ENCODE data around the gene WDR93. TPM values are rescaled to one million over a fixed set of nuclear protein-coding genes. Genes with fewer than 3 reads are reported as not detected.

The WDR93 gene
- total RNA-seq, 4 donors from 2014 or later, result not detected

- peaks cover 0 to 27% (median 20%) of the 10 kb centered on the region in 4 donors for H3K4me1 ChIP-seq
- peak overlapping the region; percentile 53 to 78 (median 68) for H3K27ac ChIP-seq
- in situ Hi-C loops (cut with MboI; ENCODE audit: low pct_ligation_motif_present in 1 of 4, low pct_unique_long_range_greater_than_20kb in 1 of 4, low sequenced_read_pairs in 3 of 4), result loop anchor here in 3 of 4 donors (5.0 to 25.0 kb wide), 2 partner anchors 112 to 327 kb away; no protein-coding TSS in a partner anchor
- H3K9me3 ChIP-seq, result no peaks in the 10 kb centered on the region
- WGBS, 2 donors (ENCODE audit: low coverage in 1 of 2), result 20 to 40% methylated on average over 5 to 15 of the region's 16 CpGs
- peak; percentile 94 to 97 (median 95) for TF ChIP-seq CTCF (IDR thresholded peaks at IDR 0.05)
- TF ChIP-seq EP300 (IDR thresholded peaks at IDR 0.05; ENCODE audit: low read depth), result no peak
- H3K4me3 ChIP-seq, result no peak overlapping the region
- intact Hi-C loops (cut with DNase I; ENCODE audit: low total_unique reads), result loop anchor here (2.0 kb wide), 1 partner anchor 114 kb away; no protein-coding TSS in a partner anchor
- no peaks in the 10 kb centered on the region for H3K27me3 ChIP-seq
- no peaks in the 10 kb centered on the region for H3K36me3 ChIP-seq
- DNase-seq, result peak; percentile 90
These were observed 69.8 kb downstream of the WDR93 start for GRCh38 chr15:89760303-89761008.

GRCh38 chr15:89761009-89761831 is 70.6 kb downstream of the WDR93 start:
- H3K4me3 ChIP-seq, result no peak overlapping the region
- H3K4me1 ChIP-seq, result peaks cover 0 to 27% (median 20%) of the 10 kb centered on the region in 4 donors
- 54 to 57% methylated on average over 7 to 18 of the region's 18 CpGs for WGBS, 2 donors (ENCODE audit: low coverage in 1 of 2)
- peak; percentile 63 for DNase-seq
- H3K27me3 ChIP-seq, result no peaks in the 10 kb centered on the region
- intact Hi-C loops (cut with DNase I; ENCODE audit: low total_unique reads) (loop anchor here (2.0 kb wide), 1 partner anchor 114 kb away; no protein-coding TSS in a partner anchor), in situ Hi-C loops (cut with MboI; ENCODE audit: low pct_ligation_motif_present in 1 of 4, low pct_unique_long_range_greater_than_20kb in 1 of 4, low sequenced_read_pairs in 3 of 4) (loop anchor here in 3 of 4 donors (5.0 to 25.0 kb wide), 2 partner anchors 111 to 326 kb away; no protein-coding TSS in a partner anchor)
- peak overlapping the region; percentile 53 to 78 (median 68) for H3K27ac ChIP-seq
- H3K9me3 ChIP-seq, result no peaks in the 10 kb centered on the region
- no peaks in the 10 kb centered on the region for H3K36me3 ChIP-seq
- TF ChIP-seq CTCF (IDR thresholded peaks at IDR 0.05) (peak in 2 of 5 experiments; percentile 5 to 9), EP300 (IDR thresholded peaks at IDR 0.05; ENCODE audit: low read depth) (no peak)

- Histone ChIP-seq H3K4me1 (peaks cover 0 to 27% (median 20%) of the 10 kb centered on the region in 4 donors), H3K27me3 (no peaks in the 10 kb centered on the region), H3K4me3 (no peak overlapping the region), H3K27ac (peak overlapping the region; percentile 53 to 78 (median 68)), H3K9me3 (no peaks in the 10 kb centered on the region), H3K36me3 (no peaks in the 10 kb centered on the region)
- in situ Hi-C loops (cut with MboI; ENCODE audit: low pct_ligation_motif_present in 1 of 4, low pct_unique_long_range_greater_than_20kb in 1 of 4, low sequenced_read_pairs in 3 of 4), result loop anchor here in 3 of 4 donors (5.0 to 25.0 kb wide), 2 partner anchors 110 to 325 kb away; no protein-coding TSS in a partner anchor
- 63% methylated on average over 5 of the region's 5 CpGs; no CpG with 5 or more reads in 1 of the 2 donors for WGBS, 2 donors (ENCODE audit: low coverage in 1 of 2)
- no peak for TF ChIP-seq POLR2A (IDR thresholded peaks at IDR 0.05)
- no peak for TF ChIP-seq CTCF (IDR thresholded peaks at IDR 0.05)
- peak in 1 of 3 donors; percentile 6 for TF ChIP-seq POLR2AphosphoS5 (IDR thresholded peaks at IDR 0.05)
- no peak for TF ChIP-seq EP300 (IDR thresholded peaks at IDR 0.05; ENCODE audit: low read depth)
- DNase-seq, result peak; percentile 61
- intact Hi-C loops (cut with DNase I; ENCODE audit: low total_unique reads), result loop anchor here (2.0 kb wide), 1 partner anchor 113 kb away; no protein-coding TSS in a partner anchor
These were observed 71.3 kb downstream of the WDR93 start for GRCh38 chr15:89761929-89762328.

- H3K4me1 ChIP-seq, result peaks cover 0 to 34% (median 25%) of the 10 kb centered on the region in 4 donors
- H3K4me3 ChIP-seq, result no peak overlapping the region
- intact Hi-C loops (cut with DNase I; ENCODE audit: low total_unique reads) (no loop called here), in situ Hi-C loops (cut with MboI; ENCODE audit: low pct_ligation_motif_present in 1 of 4, low pct_unique_long_range_greater_than_20kb in 1 of 4, low sequenced_read_pairs in 3 of 4) (loop anchor here in 2 of 4 donors (25.0 kb wide), 1 partner anchor 322 kb away; no protein-coding TSS in a partner anchor)
- no peak overlapping the region for H3K27ac ChIP-seq
- no peaks in the 10 kb centered on the region for H3K9me3 ChIP-seq
- no peak for DNase-seq
- 50% methylated on average over 1 of the region's 1 CpG; no CpG with 5 or more reads in 1 of the 2 donors for WGBS, 2 donors (ENCODE audit: low coverage in 1 of 2)
- no peak for TF ChIP-seq CTCF (IDR thresholded peaks at IDR 0.05)
- TF ChIP-seq POLR2A (IDR thresholded peaks at IDR 0.05), result no peak
- no peak for TF ChIP-seq EP300 (IDR thresholded peaks at IDR 0.05; ENCODE audit: low read depth)
- TF ChIP-seq POLR2AphosphoS5 (IDR thresholded peaks at IDR 0.05), result no peak
- no peaks in the 10 kb centered on the region for H3K36me3 ChIP-seq
- H3K27me3 ChIP-seq, result no peaks in the 10 kb centered on the region
These were observed 75.1 kb downstream of the WDR93 start for GRCh38 chr15:89765694-89766093.
